ENCODE data around the gene INPP4B. TPM values are rescaled to one million over a fixed set of nuclear protein-coding genes. Genes with fewer than 3 reads are reported as not detected.

INPP4B gene
- total RNA-seq, 2 experiments from 2014 or later, result not detected

DNA sequence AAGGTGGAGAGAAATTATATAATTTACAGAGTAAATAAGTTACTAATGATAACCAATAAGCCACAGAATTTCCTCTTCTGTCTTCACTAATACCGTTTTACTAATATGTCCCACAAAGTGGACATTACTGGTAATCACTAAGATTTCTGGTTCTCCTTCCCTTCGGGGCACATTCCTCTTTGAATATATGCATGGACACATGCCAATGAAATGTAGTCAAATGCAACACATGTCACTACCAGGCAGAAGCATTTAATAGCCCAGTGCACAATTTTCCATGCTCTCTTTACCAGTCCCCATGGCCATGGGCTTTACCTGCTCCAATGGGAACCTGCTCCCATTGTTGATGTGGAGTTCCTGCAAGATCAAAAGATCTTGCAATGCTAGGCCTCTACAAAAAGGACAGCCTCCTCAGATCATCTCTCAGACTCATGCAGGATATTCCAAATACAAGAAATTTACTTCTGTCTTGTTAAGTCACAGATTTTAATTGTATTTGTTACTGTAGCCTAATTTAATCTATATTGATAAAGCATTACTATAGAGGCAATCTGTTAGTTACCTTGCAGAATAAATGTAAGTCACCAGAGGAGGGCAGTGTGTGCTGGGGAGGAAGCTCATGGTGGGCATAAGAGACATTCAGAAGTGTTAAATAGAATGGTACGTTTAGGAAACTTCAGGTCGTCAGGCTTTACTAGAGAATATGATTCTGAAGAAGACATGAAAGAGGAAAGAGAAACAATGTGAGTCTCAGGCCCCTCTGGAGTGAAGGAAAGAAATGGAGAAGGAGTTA is 37.1 kb upstream of the INPP4B start:
- ChIA-PET POLR2A (no interaction called here), CTCF (ENCODE audit: unreplicated experiment) (no interaction called here)
- no peaks in the 10 kb centered on the region for H3K4me1 ChIP-seq (ENCODE audit: insufficient read depth, low read length, poor library complexity, severe bottlenecking)
- H3K36me3 ChIP-seq (ENCODE audit: insufficient read depth, low read length), result no peaks in the 10 kb centered on the region
- no peaks in the 10 kb centered on the region for H4K20me1 ChIP-seq (ENCODE audit: insufficient read depth, low read length)
- H3K9me2 ChIP-seq (ENCODE audit: insufficient read depth, low read length), result no peaks in the 10 kb centered on the region
- peak; percentile 5 for DNase-seq (ENCODE audit: low spot score)
- no TSS peak for BruUV-seq (replicated peaks)
- H3K4me3 ChIP-seq (ENCODE audit: low read depth, low read length, poor library complexity, severe bottlenecking), result no peak overlapping the region
- H3K27ac ChIP-seq (ENCODE audit: low read depth, low read length, poor library complexity, severe bottlenecking), result no peak overlapping the region
- no peak overlapping the region for H3K4me2 ChIP-seq (ENCODE audit: low read length)
- intact Hi-C loops (cut with micrococcal nuclease; ENCODE audit: unreplicated experiment), result loop anchor here (10.0 kb wide), 1 partner anchor 602 kb away; no protein-coding TSS in a partner anchor
- TF ChIP-seq, protein P1, sequence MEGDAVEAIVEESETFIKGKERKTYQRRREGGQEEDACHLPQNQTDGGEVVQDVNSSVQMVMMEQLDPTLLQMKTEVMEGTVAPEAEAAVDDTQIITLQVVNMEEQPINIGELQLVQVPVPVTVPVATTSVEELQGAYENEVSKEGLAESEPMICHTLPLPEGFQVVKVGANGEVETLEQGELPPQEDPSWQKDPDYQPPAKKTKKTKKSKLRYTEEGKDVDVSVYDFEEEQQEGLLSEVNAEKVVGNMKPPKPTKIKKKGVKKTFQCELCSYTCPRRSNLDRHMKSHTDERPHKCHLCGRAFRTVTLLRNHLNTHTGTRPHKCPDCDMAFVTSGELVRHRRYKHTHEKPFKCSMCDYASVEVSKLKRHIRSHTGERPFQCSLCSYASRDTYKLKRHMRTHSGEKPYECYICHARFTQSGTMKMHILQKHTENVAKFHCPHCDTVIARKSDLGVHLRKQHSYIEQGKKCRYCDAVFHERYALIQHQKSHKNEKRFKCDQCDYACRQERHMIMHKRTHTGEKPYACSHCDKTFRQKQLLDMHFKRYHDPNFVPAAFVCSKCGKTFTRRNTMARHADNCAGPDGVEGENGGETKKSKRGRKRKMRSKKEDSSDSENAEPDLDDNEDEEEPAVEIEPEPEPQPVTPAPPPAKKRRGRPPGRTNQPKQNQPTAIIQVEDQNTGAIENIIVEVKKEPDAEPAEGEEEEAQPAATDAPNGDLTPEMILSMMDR (conservative IDR thresholded peaks at IDR 0.05; ENCODE audit: low read length), result peak; percentile 65
- TF ChIP-seq EZH2phosphoT487 (IDR thresholded peaks at IDR 0.05; ENCODE audit: borderline replicate concordance, low read depth, low read length), result no peak
- H3K9me3 ChIP-seq (ENCODE audit: low read length), result no peaks in the 10 kb centered on the region
- H3K79me2 ChIP-seq (ENCODE audit: insufficient read depth, low read depth, low read length), result no peaks in the 10 kb centered on the region
- H2AFZ ChIP-seq (ENCODE audit: low read length), result no peak overlapping the region

DNA sequence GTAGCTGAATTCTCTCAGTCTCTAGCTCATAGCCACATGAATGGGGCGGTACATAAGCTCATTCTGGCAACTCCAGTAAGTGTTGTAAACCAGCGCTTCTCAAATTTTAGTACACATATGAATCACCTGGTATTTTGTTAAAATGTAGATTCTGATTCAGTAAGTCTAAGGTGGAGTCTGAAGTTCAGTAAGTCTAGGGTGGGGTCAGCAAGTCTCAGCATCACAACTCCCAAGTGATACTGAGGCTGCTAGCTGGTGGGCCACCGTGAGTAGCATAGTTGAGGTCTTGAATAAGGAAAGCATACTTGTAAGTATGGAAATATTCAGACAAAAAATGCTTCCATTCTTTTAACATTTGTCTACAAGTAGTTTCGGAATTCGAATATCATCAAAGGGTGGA is 36.1 kb upstream of the INPP4B start:
- H3K79me2 ChIP-seq (ENCODE audit: insufficient read depth, low read depth, low read length), result no peaks in the 10 kb centered on the region
- ChIA-PET CTCF (ENCODE audit: unreplicated experiment) (no interaction called here), POLR2A (interaction anchor here (0.7 kb wide), 1 partner anchor 1530 kb away, joined by 4 read pairs; no protein-coding TSS in a partner anchor)
- no peak for DNase-seq (ENCODE audit: low spot score)
- no peak overlapping the region for H3K4me2 ChIP-seq (ENCODE audit: low read length)
- TF ChIP-seq EZH2phosphoT487 (IDR thresholded peaks at IDR 0.05; ENCODE audit: borderline replicate concordance, low read depth, low read length), result no peak
- TF ChIP-seq, protein P1 (conservative IDR thresholded peaks at IDR 0.05; ENCODE audit: low read length), result no peak
- H3K4me1 ChIP-seq (ENCODE audit: insufficient read depth, low read length, poor library complexity, severe bottlenecking), result no peaks in the 10 kb centered on the region
- no peak overlapping the region for H3K27ac ChIP-seq (ENCODE audit: low read depth, low read length, poor library complexity, severe bottlenecking)
- no peaks in the 10 kb centered on the region for H3K9me2 ChIP-seq (ENCODE audit: insufficient read depth, low read length)
- H3K9me3 ChIP-seq (ENCODE audit: low read length), result no peaks in the 10 kb centered on the region
- H3K4me3 ChIP-seq (ENCODE audit: low read depth, low read length, poor library complexity, severe bottlenecking), result no peak overlapping the region
- H4K20me1 ChIP-seq (ENCODE audit: insufficient read depth, low read length), result no peaks in the 10 kb centered on the region
- H3K36me3 ChIP-seq (ENCODE audit: insufficient read depth, low read length), result no peaks in the 10 kb centered on the region
- intact Hi-C loops (cut with micrococcal nuclease; ENCODE audit: unreplicated experiment), result loop anchor here (10.0 kb wide), 1 partner anchor 603 kb away; no protein-coding TSS in a partner anchor
- H2AFZ ChIP-seq (ENCODE audit: low read length), result no peak overlapping the region
- BruUV-seq (replicated peaks), result no TSS peak

DNA sequence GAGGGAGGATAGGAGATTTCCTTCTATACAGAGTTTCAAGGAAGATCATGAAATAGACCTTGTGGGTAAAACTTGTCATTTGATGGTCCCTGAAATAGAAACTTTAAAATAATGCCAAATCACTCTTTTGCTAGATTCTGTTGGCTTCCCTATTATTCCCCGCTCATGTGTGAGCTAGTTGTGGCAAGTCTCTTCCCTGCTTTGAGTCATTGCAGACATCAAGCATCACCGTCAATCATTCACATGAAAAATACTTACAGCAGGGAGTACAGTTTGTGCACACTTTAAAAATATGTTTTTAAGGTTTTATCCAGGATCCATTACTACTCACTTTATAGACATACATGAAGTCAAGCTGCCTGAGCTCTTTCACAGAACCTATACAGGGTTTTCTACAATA is 35.2 kb upstream of the INPP4B start:
- Histone ChIP-seq H2AFZ (ENCODE audit: low read length) (no peak overlapping the region), H3K9me3 (ENCODE audit: low read length) (no peaks in the 10 kb centered on the region), H3K27ac (ENCODE audit: low read depth, low read length, poor library complexity, severe bottlenecking) (no peak overlapping the region), H3K9me2 (ENCODE audit: insufficient read depth, low read length) (no peaks in the 10 kb centered on the region), H3K4me3 (ENCODE audit: low read depth, low read length, poor library complexity, severe bottlenecking) (no peak overlapping the region), H3K4me2 (ENCODE audit: low read length) (no peak overlapping the region), H3K36me3 (ENCODE audit: insufficient read depth, low read length) (no peaks in the 10 kb centered on the region), H4K20me1 (ENCODE audit: insufficient read depth, low read length) (no peaks in the 10 kb centered on the region), H3K4me1 (ENCODE audit: insufficient read depth, low read length, poor library complexity, severe bottlenecking) (no peaks in the 10 kb centered on the region), H3K79me2 (ENCODE audit: insufficient read depth, low read depth, low read length) (no peaks in the 10 kb centered on the region)
- ChIA-PET POLR2A (no interaction called here), CTCF (ENCODE audit: unreplicated experiment) (no interaction called here)
- intact Hi-C loops (cut with micrococcal nuclease; ENCODE audit: unreplicated experiment), result loop anchor here (10.0 kb wide), 1 partner anchor 603 kb away; no protein-coding TSS in a partner anchor
- no peak for DNase-seq (ENCODE audit: low spot score)
- TF ChIP-seq, protein P1 (conservative IDR thresholded peaks at IDR 0.05; ENCODE audit: low read length), result no peak
- no peak for TF ChIP-seq EZH2phosphoT487 (IDR thresholded peaks at IDR 0.05; ENCODE audit: borderline replicate concordance, low read depth, low read length)
- BruUV-seq (replicated peaks), result no TSS peak
